Measurements from ENCODE around the gene CTNNA2. TPM values are rescaled to one million over a fixed set of nuclear protein-coding genes. Genes with fewer than 3 reads are reported as not detected.

CTNNA2 gene
- total RNA-seq, 4 donors from 2014 or later: not detected

DNA sequence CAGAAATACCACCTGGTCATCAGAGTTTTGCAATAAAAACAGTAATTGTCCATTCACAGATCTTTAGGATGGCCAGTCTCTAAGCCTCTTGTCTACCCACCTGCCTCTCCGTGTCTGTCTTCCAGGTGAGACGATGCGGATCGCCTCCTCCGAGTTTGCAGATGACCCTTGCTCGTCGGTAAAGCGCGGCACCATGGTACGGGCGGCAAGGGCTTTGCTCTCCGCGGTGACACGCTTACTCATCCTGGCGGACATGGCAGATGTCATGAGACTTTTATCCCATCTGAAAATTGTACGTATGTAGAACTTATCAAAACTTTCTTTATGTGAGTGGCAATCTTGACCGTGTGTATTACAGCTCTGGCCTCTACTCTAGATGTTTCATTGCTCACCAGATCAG lies 345.0 kb downstream of the CTNNA2 start:
- TF ChIP-seq, protein P1, sequence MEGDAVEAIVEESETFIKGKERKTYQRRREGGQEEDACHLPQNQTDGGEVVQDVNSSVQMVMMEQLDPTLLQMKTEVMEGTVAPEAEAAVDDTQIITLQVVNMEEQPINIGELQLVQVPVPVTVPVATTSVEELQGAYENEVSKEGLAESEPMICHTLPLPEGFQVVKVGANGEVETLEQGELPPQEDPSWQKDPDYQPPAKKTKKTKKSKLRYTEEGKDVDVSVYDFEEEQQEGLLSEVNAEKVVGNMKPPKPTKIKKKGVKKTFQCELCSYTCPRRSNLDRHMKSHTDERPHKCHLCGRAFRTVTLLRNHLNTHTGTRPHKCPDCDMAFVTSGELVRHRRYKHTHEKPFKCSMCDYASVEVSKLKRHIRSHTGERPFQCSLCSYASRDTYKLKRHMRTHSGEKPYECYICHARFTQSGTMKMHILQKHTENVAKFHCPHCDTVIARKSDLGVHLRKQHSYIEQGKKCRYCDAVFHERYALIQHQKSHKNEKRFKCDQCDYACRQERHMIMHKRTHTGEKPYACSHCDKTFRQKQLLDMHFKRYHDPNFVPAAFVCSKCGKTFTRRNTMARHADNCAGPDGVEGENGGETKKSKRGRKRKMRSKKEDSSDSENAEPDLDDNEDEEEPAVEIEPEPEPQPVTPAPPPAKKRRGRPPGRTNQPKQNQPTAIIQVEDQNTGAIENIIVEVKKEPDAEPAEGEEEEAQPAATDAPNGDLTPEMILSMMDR (IDR thresholded peaks at IDR 0.05; ENCODE audit: low read depth): no peak

DNA sequence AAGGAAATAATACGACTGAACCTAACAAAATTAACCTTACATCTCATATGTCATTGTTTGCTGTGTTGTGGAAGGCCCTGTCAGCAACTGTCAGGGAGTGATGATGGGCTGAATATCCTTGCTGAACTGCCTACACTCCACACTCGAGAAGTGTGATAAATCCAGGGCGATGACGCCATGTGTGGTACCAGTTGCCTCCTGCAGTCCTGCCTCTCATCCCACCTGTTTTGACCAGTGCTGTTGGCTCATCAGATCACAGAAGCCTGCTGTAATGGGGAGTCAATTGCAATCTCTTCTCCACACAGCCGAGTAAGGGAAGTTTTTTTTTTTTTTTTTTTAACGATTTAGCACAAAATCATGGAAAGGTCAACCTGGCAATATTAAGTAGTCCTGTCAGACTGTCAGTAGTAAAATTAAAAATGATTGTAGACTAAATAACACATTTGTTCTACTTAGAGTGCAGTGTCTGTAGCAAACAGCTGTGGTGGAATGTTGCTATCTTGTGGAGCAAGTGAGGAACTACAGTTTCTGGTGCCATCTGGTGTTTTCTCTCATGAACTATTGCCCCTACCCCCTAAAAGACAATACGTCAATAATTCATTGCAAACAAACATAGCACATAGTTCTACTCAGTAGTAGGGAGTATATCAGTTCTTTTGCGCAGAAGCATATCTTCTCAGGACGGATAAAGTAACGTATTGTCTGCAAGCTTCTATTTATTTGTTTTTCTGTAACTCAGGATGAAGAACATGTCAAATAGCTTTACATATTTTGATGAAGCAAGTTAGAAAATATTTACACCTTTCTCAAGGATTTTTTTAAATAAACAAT lies 347.6 kb downstream of the CTNNA2 start:
- TF ChIP-seq, protein P1 (IDR thresholded peaks at IDR 0.05; ENCODE audit: low read depth): no peak

DNA sequence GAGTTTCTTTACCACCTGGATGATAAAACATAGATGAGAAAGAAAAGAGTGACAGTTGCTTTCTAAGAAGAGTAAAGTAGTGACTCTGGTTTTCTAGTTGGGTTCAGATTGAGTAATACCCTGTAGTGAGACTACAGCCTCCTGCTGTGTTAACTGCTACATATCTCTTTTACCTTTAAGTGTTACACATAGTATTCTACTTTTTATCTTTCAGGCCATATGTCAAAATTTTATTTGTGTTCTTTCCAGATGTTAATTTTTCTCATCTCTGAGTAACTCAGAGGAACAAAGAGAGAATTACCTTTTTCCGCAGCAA lies 348.2 kb downstream of the CTNNA2 start:
- TF ChIP-seq, protein P1 (IDR thresholded peaks at IDR 0.05; ENCODE audit: low read depth): no peak

DNA sequence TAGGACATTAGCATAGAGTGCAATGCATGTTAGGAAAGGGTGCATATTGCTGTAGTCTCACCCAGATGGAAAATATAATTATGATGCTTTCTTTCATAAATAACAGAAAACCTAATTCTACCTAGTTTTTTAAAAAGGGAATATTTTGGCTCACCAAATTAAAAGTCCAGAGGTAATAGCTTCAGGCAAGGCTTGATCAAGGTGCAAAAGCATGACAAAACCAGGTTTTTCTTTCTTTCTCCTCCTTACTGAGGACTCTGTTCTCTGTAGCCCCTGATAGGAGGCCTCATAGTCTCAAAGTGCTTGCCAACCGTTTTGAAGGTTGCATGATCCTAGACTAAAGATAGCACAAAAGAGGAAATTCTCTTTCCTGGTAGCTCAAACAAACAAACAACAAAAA lies 349.9 kb downstream of the CTNNA2 start:
- TF ChIP-seq, protein P1 (IDR thresholded peaks at IDR 0.05; ENCODE audit: low read depth): no peak

DNA sequence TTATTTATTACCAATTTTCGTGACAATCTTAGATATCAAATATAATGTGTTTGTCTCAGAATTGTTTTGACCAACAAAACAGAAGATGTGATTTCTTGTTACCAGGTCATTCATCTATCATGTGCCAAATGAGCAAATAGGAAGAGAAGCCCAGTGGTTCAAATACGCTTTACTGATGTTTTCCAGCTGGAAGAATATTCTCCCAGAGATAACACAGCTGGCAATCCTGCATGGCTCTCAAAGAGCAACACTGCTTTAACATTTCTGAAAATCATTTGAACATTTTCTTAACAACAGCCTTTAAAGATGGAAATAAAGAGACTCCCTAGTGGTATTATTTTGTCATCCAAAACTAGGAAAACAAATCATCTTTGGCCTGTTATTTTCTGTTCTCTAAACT lies 359.8 kb downstream of the CTNNA2 start:
- TF ChIP-seq, protein P1 (IDR thresholded peaks at IDR 0.05; ENCODE audit: low read depth): no peak

DNA sequence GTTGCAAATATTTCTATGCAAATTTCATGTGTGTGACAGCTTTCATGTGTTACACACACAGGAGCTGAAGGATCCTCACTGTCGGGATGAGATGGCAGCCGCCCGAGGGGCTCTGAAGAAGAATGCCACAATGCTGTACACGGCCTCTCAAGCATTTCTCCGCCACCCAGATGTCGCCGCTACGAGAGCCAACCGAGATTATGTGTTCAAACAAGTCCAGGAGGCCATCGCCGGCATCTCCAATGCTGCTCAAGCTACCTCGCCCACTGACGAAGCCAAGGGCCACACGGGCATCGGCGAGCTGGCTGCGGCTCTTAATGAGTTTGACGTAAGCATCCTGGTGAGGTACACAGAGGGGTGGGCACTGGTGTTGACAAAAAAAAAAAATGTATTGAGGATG lies 361.2 kb downstream of the CTNNA2 start:
- TF ChIP-seq, protein P1 (IDR thresholded peaks at IDR 0.05; ENCODE audit: low read depth): no peak

DNA sequence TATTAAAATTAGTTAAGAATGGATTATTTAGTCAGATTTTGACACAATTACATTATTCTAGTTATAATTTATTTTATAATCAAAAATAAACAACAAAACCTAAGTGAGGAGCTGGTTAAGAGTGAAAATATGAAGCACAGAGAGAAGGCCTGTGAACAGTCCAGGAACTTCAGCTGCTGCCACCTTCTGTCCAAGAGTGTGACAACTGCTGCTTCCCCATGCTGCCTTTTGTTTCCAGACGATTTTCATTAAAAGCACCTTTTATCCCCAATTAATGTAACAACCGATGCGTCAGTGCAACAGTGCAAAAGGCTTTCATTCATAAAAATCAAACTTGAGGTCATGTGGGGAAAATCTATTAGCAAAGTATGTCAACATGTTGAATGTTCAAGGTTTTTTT lies 363.6 kb downstream of the CTNNA2 start:
- TF ChIP-seq, protein P1 (IDR thresholded peaks at IDR 0.05; ENCODE audit: low read depth): no peak

Data from subcutaneous adipose tissue (tissue), 4 donors.